Panc1 (cell line): ENCODE data around the gene MTOR.

Experiments used
- CTCF ChIP-seq: fragments of 450-650 bp; IDR thresholded peaks from 2 replicates; pipeline ENCODE4 v1.5.1; 2017; ENCODE audit warnings: mild to moderate bottlenecking
- SIN3A ChIP-seq: IDR thresholded peaks from 2 replicates; pipeline ENCODE4 v1.6.1; 2012; ENCODE audit warnings: low read depth, mild to moderate bottlenecking, low read length, moderate library complexity, borderline replicate concordance; ENCODE audit not compliant: insufficient read depth

GRCh38 chr1:11308699-11309224, 46.4 kb upstream of the MTOR start:
- TF ChIP-seq CTCF = no peak
- no peak for TF ChIP-seq SIN3A
